ENCODE measurements around the gene PAWR. TPM values are rescaled to one million over a fixed set of nuclear protein-coding genes. Genes with fewer than 3 reads are reported as not detected.
A peak's percentile ranks its signal among the peaks of the same experiment; 100 is the strongest.

Gene PAWR
- total RNA-seq, 4 donors from 2014 or later, result 45.1 to 92.1 (median 59.5) TPM

- Histone ChIP-seq H3K27ac (no peak overlapping the region), H3K4me3 (no peak overlapping the region), H3K4me1 (peaks cover 0 to 42% (median 3%) of the 10 kb centered on the region in 3 donors), H3K9me3 (peaks cover 0 to 9% (median 0%) of the 10 kb centered on the region in 3 donors), H3K36me3 (peaks cover 0 to 22% of the 10 kb centered on the region in 2 donors), H3K27me3 (no peaks in the 10 kb centered on the region)
- TF ChIP-seq CTCF (IDR thresholded peaks at IDR 0.05) (no peak), EP300 (IDR thresholded peaks at IDR 0.05) (no peak), POLR2A (IDR thresholded peaks at IDR 0.05) (no peak)
- 62 to 71% methylated on average over 3 to 5 of the region's 5 CpGs for WGBS, 2 donors (ENCODE audit: low coverage in 1 of 2)
- no peak for ATAC-seq
Measured at GRCh38 chr12:79558924-79559469, 131.8 kb downstream of the PAWR start.

- peaks cover 0 to 31% of the 10 kb centered on the region in 2 donors for H3K36me3 ChIP-seq
- peaks cover 0 to 9% (median 0%) of the 10 kb centered on the region in 3 donors for H3K9me3 ChIP-seq
- no peaks in the 10 kb centered on the region for H3K27me3 ChIP-seq
- H3K27ac ChIP-seq, result no peak overlapping the region
- ATAC-seq, result no peak
- TF ChIP-seq EP300 (IDR thresholded peaks at IDR 0.05), result no peak
- no peak for TF ChIP-seq POLR2A (IDR thresholded peaks at IDR 0.05)
- TF ChIP-seq POLR2AphosphoS5 (IDR thresholded peaks at IDR 0.05), result no peak
- TF ChIP-seq CTCF (IDR thresholded peaks at IDR 0.05), result no peak
- WGBS, 2 donors (ENCODE audit: low coverage in 1 of 2), result 20 to 22% methylated on average over 1 of the region's 1 CpG
- H3K4me1 ChIP-seq, result peaks cover 0 to 45% (median 3%) of the 10 kb centered on the region in 3 donors
- no peak overlapping the region for H3K4me3 ChIP-seq
Measured at GRCh38 chr12:79557690-79558315, 133.0 kb downstream of the PAWR start.

- WGBS, 2 donors (ENCODE audit: low coverage in 1 of 2), result 35 to 38% methylated on average over 3 of the region's 3 CpGs
- peaks cover 0 to 55% (median 3%) of the 10 kb centered on the region in 3 donors for H3K4me1 ChIP-seq
- peaks cover 0 to 16% of the 10 kb centered on the region in 2 donors for H3K36me3 ChIP-seq
- no peak overlapping the region for H3K27ac ChIP-seq
- H3K27me3 ChIP-seq, result no peaks in the 10 kb centered on the region
- TF ChIP-seq POLR2AphosphoS5 (IDR thresholded peaks at IDR 0.05) (no peak), EP300 (IDR thresholded peaks at IDR 0.05) (no peak), POLR2A (IDR thresholded peaks at IDR 0.05) (no peak), CTCF (IDR thresholded peaks at IDR 0.05) (peak in 3 of 4 experiments; percentile 57 to 64 (median 59))
- no peak for ATAC-seq
- H3K9me3 ChIP-seq, result no peaks in the 10 kb centered on the region
- H3K4me3 ChIP-seq, result no peak overlapping the region
Measured at GRCh38 chr12:79555028-79555925, 135.5 kb downstream of the PAWR start.

GRCh38 chr12:79553863-79554574 lies 136.7 kb downstream of the PAWR start:
- Histone ChIP-seq H3K9me3 (no peaks in the 10 kb centered on the region), H3K27me3 (no peaks in the 10 kb centered on the region), H3K4me3 (no peak overlapping the region), H3K36me3 (peaks cover 0 to 16% of the 10 kb centered on the region in 2 donors), H3K4me1 (peaks cover 0 to 49% (median 0%) of the 10 kb centered on the region in 3 donors), H3K27ac (no peak overlapping the region)
- TF ChIP-seq CTCF (IDR thresholded peaks at IDR 0.05) (no peak), EP300 (IDR thresholded peaks at IDR 0.05) (no peak), POLR2AphosphoS5 (IDR thresholded peaks at IDR 0.05) (no peak), POLR2A (IDR thresholded peaks at IDR 0.05) (no peak)
- 85% methylated on average over 2 of the region's 24 CpGs; no CpG with 5 or more reads in 1 of the 2 donors for WGBS, 2 donors (ENCODE audit: low coverage in 1 of 2)
- no peak for ATAC-seq
